GM23338 (cell line): Measurements from ENCODE around the gene DOCK4. TPM values are rescaled to one million over a fixed set of nuclear protein-coding genes. Genes with fewer than 3 reads are reported as not detected.

Experiments
- ATAC-seq: fragments of 200-7000 bp; cut with Tn5 transposase; 3 replicates; pipeline ENCODE4 v1.9.1; 2020
- DNase-seq: peaks from one replicate; pipeline ENCODE4 v3.0.0-alpha.2; 2015; ENCODE audit warnings: low spot score
- H2AFZ ChIP-seq: fragments of 200-600 bp; sonication (generic); 2 replicates; pipeline ENCODE4 v1.8.0; 2016; ENCODE audit warnings: antibody characterized with exemption, mild to moderate bottlenecking, moderate library complexity
- H3F3A ChIP-seq: fragments of 200-600 bp; sonication (generic); replicated peaks from 2 replicates; pipeline ENCODE4 v1.8.0; 2017; ENCODE audit warnings: antibody characterized with exemption, mixed run types, low read depth
- H3K27ac ChIP-seq: fragments of 200-600 bp; sonication (generic); 2 replicates; pipeline ENCODE4 v1.6.1; 2016; ENCODE audit warnings: low read depth
- H3K27me3 ChIP-seq: fragments of 200-600 bp; sonication (generic); 2 replicates; pipeline ENCODE4 v1.8.0; 2016; ENCODE audit warnings: mild to moderate bottlenecking, mixed run types, moderate library complexity; ENCODE audit not compliant: insufficient read depth
- H3K36me3 ChIP-seq: fragments of 200-600 bp; sonication (generic); 2 replicates; pipeline ENCODE4 v1.8.0; 2016; ENCODE audit warnings: mild to moderate bottlenecking; ENCODE audit not compliant: insufficient read depth
- H3K4me1 ChIP-seq: fragments of 200-600 bp; sonication (generic); 2 replicates; pipeline ENCODE4 v1.8.0; 2016; ENCODE audit warnings: mild to moderate bottlenecking, moderate library complexity; ENCODE audit not compliant: insufficient read depth
- H3K4me2 ChIP-seq: fragments of 200-600 bp; sonication (generic); 2 replicates; pipeline ENCODE4 v1.7.1; 2017; ENCODE audit warnings: mixed run types
- H3K4me3 ChIP-seq: fragments of 200-600 bp; sonication (generic); 2 replicates; pipeline ENCODE4 v1.6.1; 2016; ENCODE audit warnings: mixed run types
- H3K79me2 ChIP-seq: fragments of 200-600 bp; sonication (generic); replicated peaks from 2 replicates; pipeline ENCODE4 v1.8.0; 2017; ENCODE audit warnings: mild to moderate bottlenecking; ENCODE audit not compliant: insufficient read depth
- H3K9me2 ChIP-seq: fragments of 200-600 bp; sonication (generic); 2 replicates; pipeline ENCODE4 v1.8.0; 2017; ENCODE audit not compliant: insufficient read depth
- H4K20me1 ChIP-seq: fragments of 200-600 bp; sonication (generic); replicated peaks from 2 replicates; pipeline ENCODE4 v1.8.0; 2017; ENCODE audit warnings: mild to moderate bottlenecking; ENCODE audit not compliant: insufficient read depth
- H3K27ac Mint-ChIP-seq: 2 replicates; pipeline ENCODE4 v1.8.0; 2020; ENCODE audit warnings: inconsistent platforms, mild to moderate bottlenecking, moderate library complexity, mixed read lengths
- H3K27me3 Mint-ChIP-seq: 3 replicates; pipeline ENCODE4 v1.8.0; 2022; ENCODE audit warnings: low read depth, mild to moderate bottlenecking, moderate library complexity, mixed read lengths, inconsistent platforms; ENCODE audit not compliant: insufficient read depth, poor library complexity
- H3K36me3 Mint-ChIP-seq: 3 replicates; pipeline ENCODE4 v1.8.0; 2021; ENCODE audit warnings: low read depth, mild to moderate bottlenecking, inconsistent platforms, moderate library complexity, mixed read lengths
- H3K4me1 Mint-ChIP-seq: 3 replicates; pipeline ENCODE4 v1.8.0; 2020; ENCODE audit warnings: mild to moderate bottlenecking, inconsistent platforms, mixed read lengths
- H3K4me3 Mint-ChIP-seq: 3 replicates; pipeline ENCODE4 v1.8.0; 2021; ENCODE audit warnings: moderate library complexity, mild to moderate bottlenecking, inconsistent platforms, mixed read lengths
- H3K9me3 Mint-ChIP-seq: 3 replicates; pipeline ENCODE4 v1.8.0; 2020; ENCODE audit warnings: moderate library complexity, mild to moderate bottlenecking, inconsistent platforms, mixed read lengths
- CREB1 ChIP-seq: fragments of 250-450 bp; sonication (Bioruptor Pico); IDR thresholded peaks from 2 replicates; pipeline ENCODE4 v1.5.0; 2020; ENCODE audit warnings: low read depth, mild to moderate bottlenecking, moderate library complexity
- CTCF ChIP-seq, 2 experiments: fragments of 200-600 bp in 1 of 2; sonication (generic) in 1 of 2; conservative IDR thresholded peaks; 2 replicates each; pipeline versions ENCODE4 v1.5.1 to v1.6.1; 2016 to 2017; ENCODE audit warnings: antibody characterized with exemption in 2 of 2, low read depth in 2 of 2, mild to moderate bottlenecking in 2 of 2, moderate library complexity in 1 of 2
- ETS1 ChIP-seq: IDR thresholded peaks from 2 replicates; pipeline ENCODE4 v1.6.1; 2016; ENCODE audit warnings: antibody characterized with exemption
- EZH2 ChIP-seq: fragments of 200-600 bp; sonication (generic); IDR thresholded peaks from one replicate; pipeline ENCODE4 v1.8.0; 2017; ENCODE audit warnings: antibody characterized with exemption, mild to moderate bottlenecking, low read depth; ENCODE audit not compliant: unreplicated experiment
- EZH2phosphoT487 ChIP-seq: fragments of 200-600 bp; sonication (generic); IDR thresholded peaks from one replicate; pipeline ENCODE4 v1.8.1; 2018; ENCODE audit warnings: antibody characterized with exemption; ENCODE audit not compliant: unreplicated experiment
- REST ChIP-seq: IDR thresholded peaks from one replicate; pipeline ENCODE4 v1.6.1; 2018; ENCODE audit warnings: antibody characterized with exemption; ENCODE audit not compliant: unreplicated experiment
- ZNF114 ChIP-seq: fragments of 250-450 bp; sonication (Bioruptor Pico); IDR thresholded peaks from 2 replicates; pipeline ENCODE4 v1.5.0; 2020; ENCODE audit warnings: mild to moderate bottlenecking, moderate library complexity
- ZNF462 ChIP-seq: fragments of 250-450 bp; sonication (Bioruptor Pico); IDR thresholded peaks from 2 replicates; pipeline ENCODE4 v1.5.0; 2020; ENCODE audit warnings: mild to moderate bottlenecking, moderate library complexity
- polyA plus RNA-seq: library from polyadenylated mRNA; unstranded; fragments of >200 nt; fragmentation: Nextera tagmentation; extraction: Ambion mirVana; gene quantifications from 2 replicates; pipeline ENCODE4 v1.2.1, GENCODE V29; 2016
- total RNA-seq: library from RNA; depleted of rRNA; stranded (reverse); fragments of >200 nt; shearing (Covaris generic); gene quantifications from 2 replicates; pipeline ENCODE4 v1.2.3, GENCODE V29; 2014

DOCK4 gene
- total and polyA plus RNA-seq, 2 experiments from 2014 or later: 6.3 to 33.8 TPM

GRCh38 chr7:112112822-112113255 lies 93.4 kb downstream of the DOCK4 start:
- no peak overlapping the region for H3K4me3 Mint-ChIP-seq
- no peaks in the 10 kb centered on the region; the same call in 2 of the 3 replicates for H3K9me3 Mint-ChIP-seq
- no peak for DNase-seq
- Histone ChIP-seq H4K20me1 (no peaks in the 10 kb centered on the region; the same call in 1 of the 2 replicates), H3K27me3 (no peaks in the 10 kb centered on the region), H2AFZ (no peak overlapping the region), H3K4me2 (no peak overlapping the region), H3K4me3 (no peak overlapping the region), H3K27ac (no peak overlapping the region), H3F3A (no peaks in the 10 kb centered on the region), H3K79me2 (peaks cover 52% of the 10 kb centered on the region), H3K4me1 (no peaks in the 10 kb centered on the region; the same call in 1 of the 2 replicates), H3K9me2 (no peaks in the 10 kb centered on the region), H3K36me3 (no peaks in the 10 kb centered on the region)
- TF ChIP-seq ETS1 (no peak), REST (no peak)
- H3K36me3 Mint-ChIP-seq: no peaks in the 10 kb centered on the region
- no peak overlapping the region for H3K27ac Mint-ChIP-seq
- peaks cover 12% of the 10 kb centered on the region for H3K4me1 Mint-ChIP-seq
- ATAC-seq: no peak
- H3K27me3 Mint-ChIP-seq: peaks cover 8% of the 10 kb centered on the region

- no peak for DNase-seq
- Histone ChIP-seq H2AFZ (no peak overlapping the region), H3K79me2 (peaks cover 50% of the 10 kb centered on the region), H4K20me1 (no peaks in the 10 kb centered on the region; the same call in 1 of the 2 replicates), H3K4me1 (no peaks in the 10 kb centered on the region), H3K27ac (no peak overlapping the region), H3K9me2 (no peaks in the 10 kb centered on the region), H3K36me3 (no peaks in the 10 kb centered on the region), H3K4me3 (no peak overlapping the region), H3K27me3 (no peaks in the 10 kb centered on the region), H3F3A (no peaks in the 10 kb centered on the region), H3K4me2 (no peak overlapping the region)
- Mint-ChIP-seq H3K27me3 (peaks cover 6% of the 10 kb centered on the region), H3K36me3 (no peaks in the 10 kb centered on the region), H3K9me3 (no peaks in the 10 kb centered on the region; the same call in 2 of the 3 replicates), H3K4me3 (no peak overlapping the region), H3K27ac (no peak overlapping the region), H3K4me1 (peaks cover 27% of the 10 kb centered on the region)
- ATAC-seq: no peak
- no peak for TF ChIP-seq EZH2phosphoT487
- TF ChIP-seq ZNF462: no peak
- TF ChIP-seq CTCF (conservative IDR thresholded peaks at IDR 0.05; ENCODE audit: low read depth in 2 of 2): no peak
- no peak for TF ChIP-seq CREB1
- no peak for TF ChIP-seq ZNF114
- TF ChIP-seq EZH2: no peak
Measured at GRCh38 chr7:112110651-112111050, 95.5 kb downstream of the DOCK4 start.
